Stimulated activated CD4-positive, alpha-beta T cell treated with anti-CD3 and anti-CD28 coated beads, Interleukin-12 subunit alpha, Interleukin-12 subunit beta, amount 100 ng/mL, for 48 hours (primary cell): ENCODE measurements around the gene FKBP5.
"Not testable (repeated sequence)": the region's sequence is repeated elsewhere in the genome, so short reads cannot be mapped to it uniquely, and the experiment has no call there.

Experiments used
- DNase-seq, 3 donors: peaks; one replicate each; pipeline ENCODE4 v3.0.0-alpha.2; 2020; ENCODE audit warnings: low read depth in 2 of 3, low spot score in 1 of 3

The FKBP5 gene

GRCh38 chr6:35691027-35691824 is 2.5 kb upstream of the FKBP5 start:
- DNase-seq = no peak

- DNase-seq = no peak
Measured at GRCh38 chr6:35690484-35690883, 1.8 kb upstream of the FKBP5 start.

GRCh38 chr6:35690006-35690405 is 1.3 kb upstream of the FKBP5 start:
- DNase-seq = not testable (repeated sequence)

DNA sequence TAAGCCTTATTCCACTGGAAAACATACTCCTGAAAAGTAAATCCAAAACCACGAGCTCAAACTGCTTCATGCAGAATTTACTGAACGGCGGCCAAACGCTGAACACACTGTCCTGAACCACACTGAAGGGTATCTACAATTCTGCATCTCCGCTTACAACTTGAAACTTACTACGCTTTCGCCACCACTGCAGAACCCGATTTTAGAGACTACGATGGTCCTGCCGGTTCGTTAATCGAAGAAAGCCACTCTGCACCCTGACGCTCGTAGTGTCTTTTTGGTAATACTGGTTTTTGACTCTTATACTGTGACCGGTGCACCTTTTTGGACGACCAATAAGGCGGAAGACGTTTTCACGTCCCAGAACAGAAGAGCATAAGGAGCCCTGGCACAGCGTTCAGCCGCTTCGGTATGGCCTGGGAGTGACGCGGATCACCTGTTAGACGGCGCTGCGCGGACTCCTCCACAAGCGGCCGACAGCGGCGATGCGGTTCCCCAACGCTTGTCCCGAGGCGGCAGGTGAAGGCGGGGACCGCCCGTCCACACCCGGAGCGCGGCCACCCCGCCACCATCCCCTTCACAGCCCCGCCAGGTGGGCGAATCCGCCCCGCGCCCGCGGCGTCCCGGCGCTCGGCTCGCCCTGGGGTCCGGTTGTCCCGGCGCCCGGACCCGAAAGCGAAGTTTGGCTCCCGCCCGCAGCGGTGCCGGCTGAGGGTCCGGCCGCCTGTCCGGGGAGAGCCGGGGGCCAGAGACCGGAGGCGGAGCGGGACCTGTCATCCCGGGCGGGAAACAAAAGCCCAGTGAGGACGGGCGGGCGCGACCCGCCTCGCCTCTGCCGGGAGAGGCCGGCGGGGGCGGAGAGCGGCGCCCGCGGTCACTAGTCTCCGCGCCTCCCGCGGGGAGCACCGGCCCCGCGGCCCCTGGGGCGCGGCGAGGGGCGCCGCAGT is 784 bp downstream of the FKBP5 start:
- DNase-seq = peak; percentile 30 to 56 (median 46)

GRCh38 chr6:35686873-35687555 is 1.7 kb downstream of the FKBP5 start:
- DNase-seq = no peak

- no peak for DNase-seq
Measured at GRCh38 chr6:35686436-35686835, 2.3 kb downstream of the FKBP5 start.

DNA sequence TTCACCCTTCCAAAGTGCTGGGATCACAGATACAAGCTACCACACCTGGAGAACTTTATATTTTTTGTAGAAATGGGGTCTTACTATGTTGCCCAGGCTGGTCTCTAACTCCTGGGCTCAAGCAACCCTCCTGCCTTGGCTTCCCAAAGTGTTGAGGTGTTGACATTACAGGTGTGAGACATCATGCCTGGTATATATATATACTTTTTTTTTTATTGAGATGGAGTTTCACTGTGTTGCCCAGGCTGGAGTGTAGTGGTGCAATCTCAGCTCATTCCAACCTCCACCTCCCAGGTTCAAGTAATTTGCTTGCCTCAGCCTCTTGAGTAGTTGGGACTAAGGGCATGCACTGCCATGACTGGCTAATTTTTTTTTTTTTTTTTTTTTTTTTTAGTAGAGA is 5.4 kb downstream of the FKBP5 start:
- no peak for DNase-seq

DNA sequence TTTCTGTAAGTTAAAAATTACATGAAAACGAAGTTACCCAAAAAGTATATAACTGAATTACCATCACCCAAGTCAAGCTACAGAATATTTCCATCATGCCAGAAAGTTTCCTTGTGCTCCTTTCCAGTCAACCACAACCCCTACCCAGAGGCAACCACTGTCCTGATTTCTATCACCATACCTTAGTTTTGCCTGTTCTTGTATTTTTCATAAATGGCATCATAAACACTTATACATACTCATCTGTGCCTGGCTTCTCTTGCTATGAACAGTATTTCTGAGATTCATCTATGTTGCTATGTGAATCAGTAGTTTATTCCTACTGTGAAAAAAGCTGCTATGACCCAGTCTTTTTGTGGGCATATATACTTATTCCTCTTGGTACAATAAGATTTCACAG is 7.4 kb downstream of the FKBP5 start:
- peak in 1 of 3 donors; percentile 33 for DNase-seq

DNA sequence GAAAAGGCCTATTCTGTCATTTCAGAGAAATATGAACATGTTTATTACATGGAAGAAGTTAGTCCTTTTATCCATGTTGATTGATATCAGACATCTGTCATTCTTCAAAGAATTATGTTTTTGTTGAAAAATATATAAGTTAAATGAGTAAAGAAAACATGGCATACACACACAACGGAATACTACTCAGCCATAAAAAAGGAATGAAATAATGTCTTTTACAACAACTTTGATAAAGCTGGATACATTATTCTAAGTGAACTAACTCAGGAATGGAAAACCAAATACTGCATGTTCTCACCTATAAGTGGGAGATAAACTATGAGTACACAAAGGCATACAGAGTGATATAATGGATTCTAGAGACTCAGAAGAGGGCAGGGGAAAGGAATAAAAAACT is 9.3 kb downstream of the FKBP5 start:
- DNase-seq = no peak

- no peak for DNase-seq
Measured at GRCh38 chr6:35678814-35679213, 9.9 kb downstream of the FKBP5 start.

DNA sequence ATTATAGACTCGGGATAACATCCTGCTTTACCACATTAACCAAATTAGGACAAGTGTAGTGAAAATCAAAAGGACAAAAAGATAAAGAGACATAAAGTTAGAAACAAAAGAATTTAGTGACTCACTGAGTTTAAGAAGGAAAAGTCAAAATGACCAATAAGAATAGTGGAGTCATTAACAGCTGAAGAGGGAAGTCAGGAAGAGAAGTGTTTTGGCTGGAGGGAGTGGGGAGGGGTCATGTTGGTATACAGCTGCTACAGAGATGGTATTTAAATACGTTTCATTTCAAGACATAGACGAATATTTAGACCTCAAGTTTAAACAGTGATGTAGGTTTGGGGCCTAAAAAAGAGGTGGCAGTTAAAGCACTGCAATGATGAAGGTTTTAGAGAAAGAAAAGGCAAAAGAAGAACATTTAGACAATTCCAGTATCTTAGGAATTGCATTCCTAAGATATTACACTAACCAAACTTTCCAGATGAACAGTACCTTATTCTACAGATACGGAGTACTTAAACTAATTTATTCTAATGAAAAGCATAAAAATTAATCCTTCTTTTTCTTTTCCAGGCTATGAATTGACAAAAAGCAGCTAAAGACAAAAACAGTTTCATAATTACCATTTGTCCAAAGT is 10.6 kb downstream of the FKBP5 start:
- no peak for DNase-seq

- no peak for DNase-seq
Measured at GRCh38 chr6:35677456-35677855, 11.3 kb downstream of the FKBP5 start.

GRCh38 chr6:35675871-35676459 is 12.8 kb downstream of the FKBP5 start:
- no peak for DNase-seq

- no peak for DNase-seq
Measured at GRCh38 chr6:35674594-35674993, 14.1 kb downstream of the FKBP5 start.

GRCh38 chr6:35673755-35674154 is 15.0 kb downstream of the FKBP5 start:
- no peak for DNase-seq

- DNase-seq = not testable (repeated sequence)
Measured at GRCh38 chr6:35673284-35673666, 15.4 kb downstream of the FKBP5 start.

DNA sequence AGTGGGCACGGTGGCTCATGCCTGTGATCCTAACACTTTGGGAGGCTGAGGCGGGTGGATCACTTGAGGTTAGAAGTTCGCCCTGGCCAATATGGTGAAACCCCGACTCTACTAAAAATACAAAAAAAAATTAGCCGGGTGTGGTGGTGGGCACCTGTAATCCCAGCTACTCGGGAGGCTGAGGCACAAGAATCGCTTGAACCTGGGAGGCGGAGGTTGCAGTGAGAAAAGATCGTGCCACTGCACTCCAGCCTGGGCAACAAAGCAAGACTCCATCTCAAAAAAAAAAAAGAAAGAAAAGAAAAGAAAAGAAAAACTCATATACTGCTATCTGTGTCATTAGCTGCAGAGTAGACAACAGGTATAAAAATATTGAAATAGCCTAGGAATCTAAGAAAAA is 18.3 kb downstream of the FKBP5 start:
- DNase-seq = not testable (repeated sequence)

DNA sequence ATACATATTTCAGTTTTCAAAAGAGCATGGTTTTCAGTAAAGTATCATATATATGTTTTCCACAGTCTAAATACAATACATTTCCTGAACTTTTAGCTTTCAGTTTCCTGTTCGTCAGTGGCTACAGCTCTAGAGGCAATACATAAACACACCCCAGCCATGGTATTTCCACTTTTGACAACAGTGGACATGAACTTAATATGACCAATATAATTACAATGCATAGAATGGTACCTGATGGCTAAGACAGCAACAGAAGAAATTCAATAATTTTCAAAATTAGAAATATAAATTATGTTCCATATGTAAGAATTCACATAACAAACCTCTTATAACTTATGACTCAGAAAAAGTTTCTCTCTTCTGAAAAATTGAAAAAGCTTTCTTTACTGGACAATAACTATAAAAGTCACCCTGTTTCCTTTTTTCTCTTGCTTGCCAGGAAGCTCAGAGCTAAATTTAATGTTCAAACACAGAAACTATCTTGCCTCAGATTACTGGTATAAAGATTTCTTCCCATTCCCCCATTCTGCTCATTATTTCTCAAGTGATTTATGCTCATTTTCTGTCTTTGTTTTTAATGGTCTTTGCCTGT is 19.2 kb downstream of the FKBP5 start:
- no peak for DNase-seq

GRCh38 chr6:35668744-35669450 is 19.8 kb downstream of the FKBP5 start:
- no peak for DNase-seq

DNA sequence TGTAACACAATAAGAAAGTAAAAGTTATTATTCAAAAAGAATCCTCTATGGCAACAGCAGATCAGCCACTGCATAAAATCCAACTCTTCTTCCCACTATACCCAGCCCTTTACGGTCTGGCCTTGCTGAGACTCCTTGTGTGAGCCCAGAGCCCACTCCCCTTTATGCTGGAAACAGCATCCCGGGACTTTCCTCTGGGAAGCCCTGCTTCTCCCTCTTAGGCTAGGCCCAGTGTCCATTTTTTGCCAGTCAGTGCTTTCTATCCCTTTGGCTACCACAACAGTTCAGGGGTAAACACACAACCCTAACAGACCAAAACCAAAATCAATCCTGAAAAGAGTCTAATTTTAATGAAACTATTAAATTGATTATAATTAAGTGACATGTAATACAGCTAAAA is 20.6 kb downstream of the FKBP5 start:
- no peak for DNase-seq
